Measurements from ENCODE around the gene NPTN.
A peak's percentile ranks its signal among the peaks of the same experiment; 100 is the strongest.
"Not testable (repeated sequence)": the region's sequence is repeated elsewhere in the genome, so short reads cannot be mapped to it uniquely, and the experiment has no call there.

Gene NPTN

GRCh38 chr15:73633111-73633990, at the start of gene NPTN:
NPTN (minus strand) TSS chr15:73633389; CDS start chr15:73633215, 174 bp downstream.
- peak; percentile 96 for DNase-seq

GRCh38 chr15:73682600-73683090, 49.5 kb upstream of the NPTN start:
- DNase-seq, result no peak

GRCh38 chr15:73681856-73682599, 48.8 kb upstream of the NPTN start:
- no peak for DNase-seq

- no peak for DNase-seq
These were observed 47.9 kb upstream of the NPTN start for GRCh38 chr15:73681063-73681462.

GRCh38 chr15:73680549-73680948, 47.4 kb upstream of the NPTN start:
- no peak for DNase-seq

GRCh38 chr15:73679964-73680363, 46.8 kb upstream of the NPTN start:
- no peak for DNase-seq

- no peak for DNase-seq
These were observed 46.0 kb upstream of the NPTN start for GRCh38 chr15:73679180-73679579.

GRCh38 chr15:73678498-73678897, 45.3 kb upstream of the NPTN start:
- no peak for DNase-seq

GRCh38 chr15:73677733-73678132, 44.5 kb upstream of the NPTN start:
- no peak for DNase-seq

- peak; percentile 23 for DNase-seq
These were observed 44.0 kb upstream of the NPTN start for GRCh38 chr15:73677146-73677607.

- no peak for DNase-seq
These were observed 41.4 kb upstream of the NPTN start for GRCh38 chr15:73674587-73674986.

GRCh38 chr15:73660455-73660854, 27.3 kb upstream of the NPTN start:
- no peak for DNase-seq

GRCh38 chr15:73658645-73659044, 25.5 kb upstream of the NPTN start:
- no peak for DNase-seq

- DNase-seq, result no peak
These were observed 22.5 kb upstream of the NPTN start for GRCh38 chr15:73655724-73656123.

- DNase-seq, result no peak
These were observed 21.5 kb upstream of the NPTN start for GRCh38 chr15:73654659-73655058.

- no peak for DNase-seq
These were observed 17.4 kb upstream of the NPTN start for GRCh38 chr15:73650416-73651126.

GRCh38 chr15:73648014-73648295, 14.8 kb upstream of the NPTN start:
- DNase-seq, result no peak

- DNase-seq, result no peak
These were observed 14.2 kb upstream of the NPTN start for GRCh38 chr15:73647259-73648013.

GRCh38 chr15:73639464-73639863, 6.3 kb upstream of the NPTN start:
- not testable (repeated sequence) for DNase-seq

GRCh38 chr15:73637527-73637926, 4.3 kb upstream of the NPTN start:
- DNase-seq, result no peak

- DNase-seq, result no peak
These were observed 854 bp upstream of the NPTN start for GRCh38 chr15:73633991-73634495.

- DNase-seq, result no peak
These were observed 525 bp downstream of the NPTN start for GRCh38 chr15:73632670-73633058.
